ENCODE data around the gene RELL2.

The RELL2 gene

GRCh38 chr5:141618804-141619554 lies 17.8 kb upstream of the RELL2 start, which contains the start of gene DIAPH1:
DIAPH1 (minus strand) TSS chr5:141619000; CDS start chr5:141618914, 86 bp downstream.
- peak; percentile 85 for TF ChIP-seq CTCF (conservative IDR thresholded peaks at IDR 0.05; ENCODE audit: low read depth, low read length)
- DNase-seq (ENCODE audit: low read depth) = peak; percentile 98
- H3K4me3 ChIP-seq (ENCODE audit: low read depth, low read length) = peak within 1 kb of the TSS; percentile 84

GRCh38 chr5:141623186-141623585 lies 13.6 kb upstream of the RELL2 start:
- H3K4me3 ChIP-seq (ENCODE audit: low read depth, low read length) = no peak overlapping the region
- TF ChIP-seq CTCF (conservative IDR thresholded peaks at IDR 0.05; ENCODE audit: low read depth, low read length) = no peak
- peak; percentile 65 for DNase-seq (ENCODE audit: low read depth)

- no peak overlapping the region for H3K4me3 ChIP-seq (ENCODE audit: low read depth, low read length)
- DNase-seq (ENCODE audit: low read depth) = no peak
- no peak for TF ChIP-seq CTCF (conservative IDR thresholded peaks at IDR 0.05; ENCODE audit: low read depth, low read length)
These were observed 13.2 kb upstream of the RELL2 start for GRCh38 chr5:141623611-141624010.

GRCh38 chr5:141628175-141628788 lies 8.5 kb upstream of the RELL2 start:
- H3K4me3 ChIP-seq (ENCODE audit: low read depth, low read length) = no peak overlapping the region
- no peak for DNase-seq (ENCODE audit: low read depth)
- no peak for TF ChIP-seq CTCF (conservative IDR thresholded peaks at IDR 0.05; ENCODE audit: low read depth, low read length)

- no peak for DNase-seq (ENCODE audit: low read depth)
- H3K4me3 ChIP-seq (ENCODE audit: low read depth, low read length) = no peak overlapping the region
- TF ChIP-seq CTCF (conservative IDR thresholded peaks at IDR 0.05; ENCODE audit: low read depth, low read length) = no peak
These were observed 6.1 kb upstream of the RELL2 start for GRCh38 chr5:141630570-141631140.

GRCh38 chr5:141632650-141633049 lies 4.1 kb upstream of the RELL2 start:
- DNase-seq (ENCODE audit: low read depth) = no peak
- no peak overlapping the region for H3K4me3 ChIP-seq (ENCODE audit: low read depth, low read length)
- no peak for TF ChIP-seq CTCF (conservative IDR thresholded peaks at IDR 0.05; ENCODE audit: low read depth, low read length)
